HG03175 (cell line): ENCODE data around the gene AMBRA1.

Experiments
- ATAC-seq: cut with Tn5 transposase; IDR thresholded peaks from one replicate; pipeline ENCODE4 v1.9.1; 2021; ENCODE audit warnings: mild to moderate bottlenecking, moderate library complexity; ENCODE audit not compliant: unreplicated experiment

AMBRA1 gene, protein sequence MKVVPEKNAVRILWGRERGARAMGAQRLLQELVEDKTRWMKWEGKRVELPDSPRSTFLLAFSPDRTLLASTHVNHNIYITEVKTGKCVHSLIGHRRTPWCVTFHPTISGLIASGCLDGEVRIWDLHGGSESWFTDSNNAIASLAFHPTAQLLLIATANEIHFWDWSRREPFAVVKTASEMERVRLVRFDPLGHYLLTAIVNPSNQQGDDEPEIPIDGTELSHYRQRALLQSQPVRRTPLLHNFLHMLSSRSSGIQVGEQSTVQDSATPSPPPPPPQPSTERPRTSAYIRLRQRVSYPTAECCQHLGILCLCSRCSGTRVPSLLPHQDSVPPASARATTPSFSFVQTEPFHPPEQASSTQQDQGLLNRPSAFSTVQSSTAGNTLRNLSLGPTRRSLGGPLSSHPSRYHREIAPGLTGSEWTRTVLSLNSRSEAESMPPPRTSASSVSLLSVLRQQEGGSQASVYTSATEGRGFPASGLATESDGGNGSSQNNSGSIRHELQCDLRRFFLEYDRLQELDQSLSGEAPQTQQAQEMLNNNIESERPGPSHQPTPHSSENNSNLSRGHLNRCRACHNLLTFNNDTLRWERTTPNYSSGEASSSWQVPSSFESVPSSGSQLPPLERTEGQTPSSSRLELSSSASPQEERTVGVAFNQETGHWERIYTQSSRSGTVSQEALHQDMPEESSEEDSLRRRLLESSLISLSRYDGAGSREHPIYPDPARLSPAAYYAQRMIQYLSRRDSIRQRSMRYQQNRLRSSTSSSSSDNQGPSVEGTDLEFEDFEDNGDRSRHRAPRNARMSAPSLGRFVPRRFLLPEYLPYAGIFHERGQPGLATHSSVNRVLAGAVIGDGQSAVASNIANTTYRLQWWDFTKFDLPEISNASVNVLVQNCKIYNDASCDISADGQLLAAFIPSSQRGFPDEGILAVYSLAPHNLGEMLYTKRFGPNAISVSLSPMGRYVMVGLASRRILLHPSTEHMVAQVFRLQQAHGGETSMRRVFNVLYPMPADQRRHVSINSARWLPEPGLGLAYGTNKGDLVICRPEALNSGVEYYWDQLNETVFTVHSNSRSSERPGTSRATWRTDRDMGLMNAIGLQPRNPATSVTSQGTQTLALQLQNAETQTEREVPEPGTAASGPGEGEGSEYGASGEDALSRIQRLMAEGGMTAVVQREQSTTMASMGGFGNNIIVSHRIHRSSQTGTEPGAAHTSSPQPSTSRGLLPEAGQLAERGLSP (N-terminal part only)

DNA sequence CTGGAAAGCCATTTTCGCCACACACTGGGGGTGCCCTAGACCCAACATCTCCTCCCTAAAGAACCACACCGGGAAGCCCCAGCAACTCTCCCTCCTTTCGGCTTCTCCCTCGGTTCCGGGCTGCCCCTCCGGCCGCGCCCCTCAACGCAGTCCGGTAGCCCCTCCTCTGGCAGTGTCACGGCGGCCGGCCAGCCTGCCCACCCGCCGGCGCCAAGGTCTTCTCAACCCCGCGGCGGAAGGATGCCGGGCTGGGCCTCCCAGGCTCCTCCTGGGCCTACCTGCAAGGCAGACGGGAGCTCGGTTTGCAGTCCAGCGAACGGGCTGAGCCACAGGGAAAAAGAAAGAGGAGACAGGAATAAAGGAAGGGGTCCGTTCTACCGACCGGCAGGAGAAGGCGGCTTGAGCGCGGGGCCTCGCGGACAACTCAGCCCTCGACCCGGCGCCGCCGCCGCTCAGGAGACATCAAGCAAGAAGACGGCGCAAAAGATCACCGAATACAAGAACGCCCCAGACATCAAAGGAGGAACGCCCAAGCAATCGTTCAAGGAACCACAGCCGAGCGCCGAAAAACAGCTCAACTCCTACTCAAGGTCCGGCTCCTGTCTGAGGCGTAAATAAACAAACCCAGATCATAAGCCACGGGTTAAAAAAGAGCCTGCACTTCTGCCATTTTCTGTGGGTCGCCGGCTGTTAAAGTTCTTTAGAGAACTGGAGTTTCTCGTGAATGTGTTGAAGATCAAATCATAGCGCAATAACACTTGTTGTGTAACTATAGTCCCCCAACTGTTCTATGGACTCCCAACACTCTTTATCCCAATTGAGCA lies at the start of gene AMBRA1:
Gene AMBRA1, minus strand, starts transcription at position 474 of the 824 bp plus-strand sequence. CDS start 45,643 bp downstream, outside the sequence.
- peak; percentile 82 for ATAC-seq

DNA sequence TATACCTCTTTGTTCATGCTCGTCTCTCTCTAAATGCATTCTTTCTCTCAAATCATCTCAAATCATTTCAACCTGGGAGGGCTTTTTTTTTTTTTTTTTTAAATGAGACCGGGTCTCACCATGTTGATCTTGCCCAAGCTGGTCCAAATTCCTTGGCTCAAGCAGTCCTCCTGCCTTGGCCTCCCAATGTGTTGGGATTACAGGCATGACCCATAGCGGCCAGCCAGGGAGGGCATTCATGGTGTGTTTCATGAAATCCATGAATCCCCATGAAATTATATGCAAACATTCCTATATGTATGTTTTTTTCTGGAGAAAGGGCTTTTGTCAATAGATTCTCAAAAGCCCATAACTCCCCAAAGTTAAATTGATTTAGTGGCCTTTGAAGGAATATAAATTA lies 49.7 kb upstream of the AMBRA1 start:
- ATAC-seq, result no peak

DNA sequence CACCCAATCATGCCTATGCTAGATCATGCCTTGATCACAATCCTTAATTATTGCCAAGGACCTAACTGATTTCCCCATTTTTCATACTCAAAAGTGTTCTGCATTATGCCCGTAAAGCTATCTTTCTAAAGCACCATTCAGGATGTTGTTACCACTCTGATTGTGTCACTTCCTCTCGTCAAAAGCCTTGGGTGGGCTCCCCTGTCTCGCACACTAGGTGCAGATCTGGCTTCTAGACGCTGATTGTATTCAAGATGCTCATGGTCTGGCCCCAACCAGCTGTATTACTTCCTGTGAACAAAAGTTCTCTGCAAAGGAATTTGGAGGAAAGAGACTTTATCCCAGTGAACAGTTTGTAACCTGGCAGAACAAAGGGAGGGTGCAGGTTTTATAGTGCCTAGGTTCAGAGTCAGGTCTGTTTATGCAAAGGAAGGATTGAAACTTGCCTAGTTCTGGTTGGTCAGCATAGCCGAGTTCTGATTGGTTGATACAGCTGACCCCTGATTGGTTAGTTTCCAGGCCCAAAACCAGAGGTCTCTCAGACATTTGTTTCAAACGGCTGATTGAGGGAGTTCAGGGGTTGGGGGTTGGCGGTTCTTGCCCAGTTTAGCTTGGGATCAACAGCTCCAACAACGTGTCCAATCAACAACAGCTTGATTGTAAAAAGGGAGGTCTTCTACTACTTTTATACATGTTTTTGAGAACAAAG lies 49.0 kb upstream of the AMBRA1 start:
- no peak for ATAC-seq

DNA sequence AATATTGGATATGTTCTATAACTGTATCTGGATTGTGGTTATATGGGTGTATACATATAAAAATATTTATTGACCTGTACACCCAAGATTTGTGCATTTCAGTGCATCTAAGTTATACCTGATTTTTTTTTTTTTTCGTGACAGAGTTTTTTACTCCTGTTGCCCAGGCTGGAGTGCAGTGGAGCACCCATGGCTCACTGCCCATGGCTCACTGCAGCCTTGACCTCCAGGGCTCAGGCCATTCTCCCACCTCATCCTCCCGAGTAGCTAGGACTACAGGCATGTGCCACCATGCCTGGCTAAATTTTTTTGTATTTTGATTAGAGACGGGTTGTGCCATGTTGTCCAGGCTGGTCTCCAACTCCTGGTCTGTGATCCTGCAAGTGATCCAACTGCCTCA lies 47.8 kb upstream of the AMBRA1 start:
- no peak for ATAC-seq

DNA sequence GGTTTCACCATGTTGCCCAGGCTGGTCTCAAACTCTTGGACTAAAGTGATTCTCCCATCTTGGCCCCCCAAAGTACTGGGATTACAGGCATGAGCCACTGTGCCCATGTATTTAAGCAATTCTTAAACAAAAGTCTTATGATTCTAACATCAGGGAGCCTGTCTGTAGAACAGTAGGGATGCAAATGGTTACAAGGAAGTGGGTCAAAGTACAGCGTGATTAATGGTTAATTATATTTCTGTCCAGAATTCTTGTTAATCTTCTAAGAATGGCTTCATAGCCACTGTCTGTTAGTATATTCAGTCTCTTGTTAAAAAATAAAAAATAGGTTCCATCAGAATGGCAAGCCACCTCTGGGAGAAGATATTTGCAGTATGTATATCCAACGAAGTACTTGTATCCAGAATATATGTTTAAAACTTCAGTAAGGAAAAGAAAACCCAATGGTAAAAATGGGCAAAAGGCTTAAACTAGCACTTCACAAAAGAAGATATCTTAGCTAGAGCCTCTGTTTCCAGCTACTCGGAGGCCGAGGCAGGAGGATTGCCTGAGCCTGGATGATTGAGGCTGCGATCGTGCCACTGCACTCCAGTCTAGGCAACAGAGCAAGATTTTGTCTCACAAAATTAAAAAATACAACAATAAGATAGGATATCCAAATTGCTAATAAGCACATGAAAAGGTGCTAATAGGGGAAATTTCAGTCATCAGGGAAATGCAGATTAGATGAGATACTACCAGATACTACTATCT lies 46.4 kb upstream of the AMBRA1 start:
- ATAC-seq, result no peak

DNA sequence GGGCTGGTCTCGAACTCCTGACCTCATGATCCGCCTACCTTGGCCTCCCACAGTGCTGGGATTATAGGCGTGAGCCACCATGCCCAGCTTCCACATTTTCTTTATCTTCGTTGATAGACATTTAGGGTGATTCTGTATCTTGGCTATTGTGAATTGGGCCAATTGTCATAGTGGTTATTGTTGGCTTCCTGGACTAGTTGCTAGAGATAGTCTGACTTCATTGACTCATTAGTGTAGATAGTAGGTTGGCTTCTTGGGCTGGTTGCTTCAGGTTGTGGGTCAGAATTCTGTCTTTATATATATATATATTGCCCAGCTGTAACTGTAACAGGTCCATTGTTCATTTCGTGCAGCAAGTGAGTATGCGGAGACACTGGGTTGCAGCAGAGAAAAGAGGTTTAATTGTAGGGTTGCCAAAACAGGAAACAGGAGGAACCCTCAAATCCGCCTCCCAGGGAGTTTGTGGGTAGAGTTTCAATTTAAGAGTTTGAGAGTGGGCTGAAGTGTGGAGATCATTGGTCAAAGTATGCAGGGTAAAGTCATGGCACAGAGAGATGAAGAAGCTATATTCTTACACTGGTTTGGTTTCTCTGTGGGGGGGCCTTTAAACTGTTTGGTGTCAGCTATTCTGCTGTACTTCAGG lies 45.5 kb upstream of the AMBRA1 start:
- ATAC-seq, result no peak

DNA sequence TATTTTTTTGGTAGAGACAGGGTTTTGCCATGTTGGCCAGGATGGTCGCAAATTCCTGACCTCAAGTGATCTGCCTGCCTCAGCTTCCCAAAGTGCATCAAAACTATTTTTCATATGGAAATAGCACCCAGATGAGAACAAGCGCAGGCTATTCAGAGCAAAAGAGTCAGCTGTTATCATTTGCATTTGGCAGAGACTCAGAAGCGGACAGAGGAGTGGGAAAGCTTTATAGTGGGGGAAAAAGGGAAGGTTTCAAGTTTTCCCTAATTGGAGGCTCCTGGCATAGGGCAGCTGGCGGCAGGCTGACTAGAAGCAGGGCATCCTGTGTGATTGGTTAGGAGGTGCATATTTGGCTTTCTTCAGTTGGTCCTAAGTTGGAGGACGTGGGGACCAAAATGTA lies 43.7 kb upstream of the AMBRA1 start:
- ATAC-seq, result no peak

DNA sequence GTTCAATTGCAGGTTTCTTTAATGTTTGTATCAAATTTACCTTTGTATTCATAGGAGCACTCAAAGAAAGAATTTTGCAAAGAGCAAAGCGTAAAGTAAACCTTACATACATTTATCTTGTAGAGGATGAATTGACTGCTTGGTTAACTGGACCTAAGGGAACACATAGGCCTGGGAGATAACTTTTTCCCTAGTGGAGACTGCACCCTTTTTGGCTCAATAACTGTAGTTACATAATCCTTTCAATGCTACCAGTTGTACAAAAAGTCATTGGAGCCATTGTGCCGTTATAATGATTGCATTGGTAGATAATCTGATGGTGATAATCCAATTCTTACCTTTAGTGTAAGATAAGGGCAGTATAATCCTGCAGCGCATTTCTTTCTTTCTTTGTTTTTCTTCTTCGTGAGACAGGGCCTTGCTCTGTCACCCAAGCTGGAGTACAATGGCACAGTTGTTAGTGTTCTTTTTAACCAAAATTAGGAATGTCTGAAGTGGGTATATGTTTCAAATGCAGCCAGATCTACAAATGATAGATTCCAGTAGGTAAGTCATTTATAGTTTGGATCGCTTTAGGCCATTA lies 41.8 kb upstream of the AMBRA1 start:
- ATAC-seq, result no peak

DNA sequence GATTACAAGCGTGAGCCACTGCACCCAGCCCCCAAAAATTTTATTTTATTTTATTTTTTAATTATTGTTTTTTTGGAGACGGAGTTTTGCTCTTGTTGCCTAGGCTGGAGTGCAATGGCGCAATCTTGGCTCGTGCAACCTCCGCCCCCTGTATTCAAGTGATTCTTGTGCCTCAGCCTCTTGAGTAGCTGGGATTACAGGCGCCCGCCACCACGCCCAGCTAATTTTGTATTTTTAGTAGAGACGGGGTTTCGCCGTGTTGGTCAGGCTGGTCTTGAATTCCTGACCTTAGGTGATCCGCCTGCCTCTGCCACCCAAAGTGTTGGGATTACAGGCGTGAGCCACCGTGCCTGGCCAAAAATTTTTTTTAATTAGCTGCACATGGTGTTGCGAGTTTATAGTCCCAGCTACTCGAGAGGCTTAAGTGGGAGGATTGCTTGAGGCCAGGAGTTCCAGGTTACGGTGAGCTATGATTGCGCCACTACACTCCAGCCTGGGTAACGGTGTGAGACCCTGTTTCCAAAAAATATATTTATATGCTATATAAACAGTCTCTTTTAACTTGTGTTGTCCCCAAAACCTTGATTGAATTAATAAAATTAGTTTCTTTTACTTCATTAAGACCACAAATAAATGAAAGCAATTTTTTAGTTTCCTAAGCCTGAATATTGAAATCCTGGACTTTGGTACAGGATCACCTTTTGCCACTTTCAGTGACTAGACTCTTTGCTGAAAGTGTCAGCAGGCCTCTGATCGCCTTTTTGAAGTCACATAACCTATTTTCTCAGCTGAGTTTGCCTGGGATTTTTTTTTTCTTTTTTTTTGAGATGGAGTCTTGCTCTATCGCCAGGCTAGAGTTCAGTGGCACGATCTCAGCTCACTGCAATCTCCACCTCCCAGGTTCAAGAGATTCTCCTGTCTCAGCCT lies 39.7 kb upstream of the AMBRA1 start:
- ATAC-seq, result no peak

DNA sequence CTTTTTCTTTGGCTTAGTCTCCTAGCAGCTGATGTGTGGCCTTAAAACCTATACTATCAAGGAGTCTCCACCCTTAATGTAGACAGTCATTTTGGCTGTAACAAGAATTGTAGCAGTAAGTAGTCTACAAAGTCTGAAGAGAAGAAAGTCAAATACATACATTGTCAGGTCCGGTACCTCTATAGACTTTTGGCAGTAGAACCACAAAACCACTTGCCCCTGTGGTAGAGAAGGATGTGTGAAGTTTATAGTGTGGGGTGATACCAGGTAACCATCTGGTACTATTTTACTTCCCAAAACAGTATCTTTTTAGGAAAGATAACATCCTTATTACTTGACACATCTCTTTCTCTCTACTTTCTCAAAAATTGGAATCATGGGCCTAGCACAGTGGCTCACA lies 38.7 kb upstream of the AMBRA1 start:
- ATAC-seq, result no peak

DNA sequence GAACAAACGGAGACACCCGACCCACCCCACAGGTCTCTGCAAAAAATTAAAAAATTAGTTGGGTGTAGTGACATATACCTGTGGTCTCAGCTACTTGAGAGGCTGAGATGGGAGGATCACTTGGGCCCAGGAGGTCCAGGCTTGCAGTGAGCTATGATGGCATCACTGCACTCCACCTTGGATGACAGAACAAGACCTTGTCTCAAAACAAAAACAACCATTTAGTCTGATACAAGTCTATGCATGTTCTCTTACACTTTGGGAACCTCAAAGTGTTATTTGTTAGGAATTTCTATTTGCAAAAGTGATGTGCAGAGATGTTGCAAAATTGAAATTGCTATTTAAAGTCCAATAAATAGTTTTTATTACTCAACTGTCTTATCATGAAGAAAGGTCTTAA lies 37.9 kb upstream of the AMBRA1 start:
- no peak for ATAC-seq

DNA sequence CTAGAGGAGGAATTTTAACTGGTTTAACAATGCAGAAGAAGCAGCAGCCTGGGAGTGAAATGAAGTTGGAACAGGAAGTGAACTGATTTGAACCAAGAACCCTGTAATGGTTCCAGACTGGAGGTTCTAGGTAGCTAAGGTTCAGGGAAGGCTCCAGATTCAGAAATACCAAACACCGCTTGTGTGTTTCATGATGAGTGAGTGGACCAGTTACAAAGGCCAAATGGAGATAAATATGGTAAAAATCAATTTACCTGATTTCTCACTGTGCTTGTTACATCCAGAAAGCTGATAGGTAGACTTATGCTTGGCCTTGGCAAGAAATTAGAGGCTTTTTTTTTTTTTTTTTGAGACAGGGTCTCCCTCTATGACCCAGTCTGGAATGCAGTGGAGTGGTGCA lies 36.4 kb upstream of the AMBRA1 start:
- no peak for ATAC-seq

DNA sequence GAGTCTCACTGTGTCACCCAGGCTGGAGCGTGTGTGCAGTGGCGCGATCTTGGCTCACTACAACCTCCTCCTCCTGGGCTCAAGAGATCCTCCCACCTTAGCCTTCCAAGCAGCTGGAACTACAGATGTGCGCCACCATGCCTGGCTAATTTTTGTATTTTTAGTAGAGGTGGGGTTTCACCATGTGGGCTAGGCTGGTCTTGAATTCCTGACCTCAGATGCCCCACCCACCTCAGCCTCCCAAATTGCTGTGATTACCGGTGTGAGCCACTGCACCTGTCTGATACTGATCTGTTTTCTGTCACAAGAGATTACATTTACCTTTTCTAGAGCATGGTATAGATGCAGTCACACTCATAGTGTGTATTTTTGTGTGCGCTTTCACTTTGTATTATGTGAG lies 35.1 kb upstream of the AMBRA1 start:
- no peak for ATAC-seq

DNA sequence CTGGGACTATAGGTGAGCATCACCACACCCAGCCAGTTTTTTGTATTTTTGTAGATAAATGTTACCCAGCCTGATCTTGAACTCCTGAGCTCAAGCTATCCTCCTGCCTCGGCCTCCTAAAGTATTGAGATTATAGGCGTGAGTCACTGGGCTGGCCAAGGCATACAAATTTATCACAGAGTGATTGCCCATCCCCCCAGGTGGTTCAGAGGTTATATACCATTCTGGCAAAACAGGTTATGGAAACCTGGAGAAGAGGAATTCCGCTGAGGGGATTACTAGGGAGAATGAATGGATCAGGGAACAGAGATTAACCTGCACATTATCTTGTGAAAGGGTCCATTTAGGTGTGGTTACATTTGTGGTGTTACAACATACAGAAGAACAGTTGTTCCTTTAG lies 31.6 kb upstream of the AMBRA1 start:
- no peak for ATAC-seq

DNA sequence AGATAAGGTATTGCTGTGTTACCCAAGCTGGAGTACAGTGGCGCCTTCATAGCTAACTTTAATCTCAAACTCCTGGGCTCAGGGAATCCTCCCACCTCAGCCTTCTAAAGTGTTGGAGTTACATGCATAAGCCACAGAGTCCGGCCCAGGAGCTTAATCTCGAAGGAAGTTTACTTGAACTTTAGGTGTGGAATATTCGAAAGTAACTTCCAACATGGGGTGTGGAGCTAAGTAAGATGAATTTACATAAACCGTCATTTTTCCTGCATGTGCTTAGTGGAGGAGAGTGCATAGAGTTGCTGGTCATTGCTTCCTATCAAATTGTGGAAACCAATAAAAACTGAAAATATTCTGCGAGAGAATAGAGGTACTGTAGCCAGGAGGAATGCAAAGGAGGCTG lies 25.0 kb upstream of the AMBRA1 start:
- no peak for ATAC-seq

DNA sequence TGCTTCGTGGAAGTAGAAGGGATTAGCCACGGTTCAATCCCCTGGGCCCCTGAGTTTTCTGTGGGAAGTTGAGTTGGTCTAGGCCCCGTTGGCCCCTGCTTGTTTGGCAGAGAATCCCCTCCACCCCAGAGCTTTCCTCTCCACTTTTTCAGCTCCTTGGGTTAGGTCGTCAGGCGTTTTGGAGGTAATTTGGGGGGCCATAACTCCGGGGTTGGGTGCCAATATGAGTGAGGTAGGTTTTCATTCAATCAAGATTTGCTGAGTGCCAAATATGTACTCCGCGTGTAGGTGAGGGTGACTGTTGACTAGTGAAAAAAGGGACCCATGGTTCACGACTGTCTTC lies 24.1 kb upstream of the AMBRA1 start:
- no peak for ATAC-seq
